GM12892 (cell line): ENCODE results near the gene FMN2.

ENCODE experiments used
- POLR2A ChIP-seq: IDR thresholded peaks from 2 replicates; pipeline ENCODE4 v1.6.1; 2011; ENCODE audit warnings: low read depth, low read length, control low read depth
- POLR2AphosphoS5 ChIP-seq: IDR thresholded peaks from 2 replicates; pipeline ENCODE4 v1.6.1; 2011; ENCODE audit warnings: low read depth, low read length, control low read depth

GRCh38 chr1:240282061-240282830 is 190.6 kb downstream of the FMN2 start:
- TF ChIP-seq POLR2A (no peak), POLR2AphosphoS5 (no peak)
